BE2C (cell line): Measurements from ENCODE around the gene BTN2A1. TPM values are rescaled to one million over a fixed set of nuclear protein-coding genes. Genes with fewer than 3 reads are reported as not detected.

Experiments used
- DNase-seq: peaks from one replicate; pipeline ENCODE4 v3.0.0-alpha.2; 2020
- H3K27me3 ChIP-seq: fragments of 250-450 bp; sonication (Bioruptor Pico); 2 replicates; pipeline ENCODE4 v1.5.1; 2020; ENCODE audit warnings: mild to moderate bottlenecking
- H3K36me3 ChIP-seq: fragments of 250-450 bp; sonication (Bioruptor Pico); 2 replicates; pipeline ENCODE4 v1.5.1; 2020; ENCODE audit warnings: mild to moderate bottlenecking
- H3K4me1 ChIP-seq: fragments of 250-450 bp; sonication (Bioruptor Pico); 2 replicates; pipeline ENCODE4 v1.5.1; 2020
- H3K4me3 ChIP-seq: 2 replicates; pipeline ENCODE4 v1.5.1; 2011; ENCODE audit warnings: low read depth, low read length
- H3K9me3 ChIP-seq: fragments of 250-450 bp; sonication (Bioruptor Pico); 2 replicates; pipeline ENCODE4 v1.5.1; 2020
- polyA plus RNA-seq: library from polyadenylated mRNA; unstranded; fragments of >200 nt; gene quantifications from one replicate; pipeline ENCODE4 v1.2.1, GENCODE V29; 2012; ENCODE audit warnings: low read depth, missing spikeins; ENCODE audit not compliant: insufficient read length, insufficient read depth
- TF ChIP-seq, protein P1 (sequence below): IDR thresholded peaks from 2 replicates; pipeline ENCODE4 v1.5.1; 2012; ENCODE audit warnings: mild to moderate bottlenecking, low read depth, low read length

Gene BTN2A1
- polyA plus RNA-seq: 31.1 TPM

DNA sequence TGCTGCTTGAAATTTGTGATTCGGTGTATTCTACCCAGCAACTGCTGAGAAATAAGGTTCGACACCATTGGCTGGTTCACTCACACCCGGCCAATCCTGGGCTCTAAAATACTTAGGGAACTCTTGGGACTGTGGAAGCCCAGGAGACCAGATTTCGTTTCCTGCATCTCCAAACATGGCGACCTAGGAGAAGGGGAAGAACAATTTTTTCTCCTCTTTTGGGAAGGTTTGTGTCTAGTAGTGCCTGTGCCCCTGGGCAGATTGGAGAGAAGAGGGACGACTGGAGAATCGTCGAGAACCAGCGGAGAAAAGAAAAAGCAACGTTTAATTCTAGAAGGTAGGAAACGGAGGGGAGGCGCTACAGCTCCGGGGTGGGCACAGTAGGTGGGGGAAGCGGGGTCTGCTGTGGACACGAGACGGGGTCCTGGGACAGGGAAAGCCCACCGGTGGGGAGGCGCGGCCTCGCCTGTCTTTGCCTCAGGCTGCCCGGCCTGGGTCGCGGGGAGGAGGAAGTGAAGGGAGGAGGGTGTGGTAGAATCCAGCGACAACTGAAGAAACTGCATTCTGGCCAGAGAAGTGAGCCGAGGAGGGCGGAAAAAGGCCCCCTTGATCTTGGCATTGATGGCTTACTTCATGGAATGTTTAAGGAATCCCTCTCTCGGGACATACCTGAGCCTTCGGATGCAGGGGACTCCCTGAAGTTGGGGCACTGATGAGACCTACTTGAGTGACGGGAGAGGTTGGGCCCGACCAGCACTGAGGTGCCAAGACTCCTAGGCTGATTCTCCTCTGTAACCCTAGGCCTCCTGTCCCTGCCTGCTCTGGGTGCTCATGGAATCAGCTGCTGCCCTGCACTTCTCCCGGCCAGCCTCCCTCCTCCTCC, at the start of gene BTN2A1:
TSS of gene BTN2A1 (plus strand) at position 150 of the 883 bp plus-strand sequence. CDS start at position 832, 682 bp downstream.
- Histone ChIP-seq H3K9me3 (no peaks in the 10 kb centered on the region), H3K4me3 (peak within 1 kb of the TSS; percentile 96), H3K27me3 (no peaks in the 10 kb centered on the region), H3K4me1 (peaks cover 4% of the 10 kb centered on the region), H3K36me3 (peaks cover 29% of the 10 kb centered on the region)
- peak; percentile 78 for DNase-seq
- TF ChIP-seq, protein P1, sequence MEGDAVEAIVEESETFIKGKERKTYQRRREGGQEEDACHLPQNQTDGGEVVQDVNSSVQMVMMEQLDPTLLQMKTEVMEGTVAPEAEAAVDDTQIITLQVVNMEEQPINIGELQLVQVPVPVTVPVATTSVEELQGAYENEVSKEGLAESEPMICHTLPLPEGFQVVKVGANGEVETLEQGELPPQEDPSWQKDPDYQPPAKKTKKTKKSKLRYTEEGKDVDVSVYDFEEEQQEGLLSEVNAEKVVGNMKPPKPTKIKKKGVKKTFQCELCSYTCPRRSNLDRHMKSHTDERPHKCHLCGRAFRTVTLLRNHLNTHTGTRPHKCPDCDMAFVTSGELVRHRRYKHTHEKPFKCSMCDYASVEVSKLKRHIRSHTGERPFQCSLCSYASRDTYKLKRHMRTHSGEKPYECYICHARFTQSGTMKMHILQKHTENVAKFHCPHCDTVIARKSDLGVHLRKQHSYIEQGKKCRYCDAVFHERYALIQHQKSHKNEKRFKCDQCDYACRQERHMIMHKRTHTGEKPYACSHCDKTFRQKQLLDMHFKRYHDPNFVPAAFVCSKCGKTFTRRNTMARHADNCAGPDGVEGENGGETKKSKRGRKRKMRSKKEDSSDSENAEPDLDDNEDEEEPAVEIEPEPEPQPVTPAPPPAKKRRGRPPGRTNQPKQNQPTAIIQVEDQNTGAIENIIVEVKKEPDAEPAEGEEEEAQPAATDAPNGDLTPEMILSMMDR: no peak

DNA sequence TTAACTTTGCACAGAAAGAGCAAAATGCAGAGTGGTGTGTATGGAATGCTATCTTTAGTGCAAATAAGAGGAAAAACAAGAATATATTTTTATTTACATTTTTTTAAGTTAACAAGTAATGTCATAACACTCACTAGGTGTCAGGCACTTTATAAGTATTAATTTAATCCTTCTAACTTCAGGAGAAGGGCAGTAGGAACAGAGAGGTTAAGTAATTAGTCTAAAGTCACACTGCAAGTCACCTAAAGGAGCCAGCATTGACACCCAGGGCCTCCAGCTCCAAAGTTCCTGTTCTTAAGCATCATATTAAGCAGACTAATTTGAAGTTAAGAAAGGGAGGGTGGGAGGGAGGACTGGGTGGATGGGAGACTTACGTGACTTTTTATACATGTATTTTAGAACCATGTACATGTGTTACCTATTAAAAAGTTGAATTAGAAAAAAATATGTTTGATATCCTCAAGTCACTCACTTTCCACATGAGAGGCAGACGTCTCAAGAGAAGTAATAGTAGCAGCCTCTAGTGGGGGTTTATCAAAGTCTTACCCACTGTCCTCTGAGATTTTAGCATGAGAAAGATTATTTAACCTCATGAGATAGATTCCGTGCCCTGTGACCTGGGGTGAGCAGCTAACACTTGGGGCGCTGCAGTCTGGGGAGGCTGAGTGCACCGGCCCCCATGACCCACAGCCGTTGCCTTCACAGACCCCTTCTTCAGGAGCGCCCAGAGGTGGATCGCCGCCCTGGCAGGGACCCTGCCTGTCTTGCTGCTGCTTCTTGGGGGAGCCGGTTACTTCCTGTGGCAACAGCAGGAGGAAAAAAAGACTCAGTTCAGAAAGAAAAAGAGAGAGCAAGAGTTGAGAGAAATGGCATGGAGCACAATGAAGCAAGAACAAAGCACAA, 48.7 kb upstream of the BTN2A1 start:
- TF ChIP-seq, protein P1: no peak
- no peaks in the 10 kb centered on the region for H3K9me3 ChIP-seq
- H3K4me3 ChIP-seq: no peak overlapping the region
- no peak for DNase-seq
- no peaks in the 10 kb centered on the region for H3K36me3 ChIP-seq
- H3K4me1 ChIP-seq: peaks cover 6% of the 10 kb centered on the region; the same call in 1 of the 2 replicates
- no peaks in the 10 kb centered on the region for H3K27me3 ChIP-seq

DNA sequence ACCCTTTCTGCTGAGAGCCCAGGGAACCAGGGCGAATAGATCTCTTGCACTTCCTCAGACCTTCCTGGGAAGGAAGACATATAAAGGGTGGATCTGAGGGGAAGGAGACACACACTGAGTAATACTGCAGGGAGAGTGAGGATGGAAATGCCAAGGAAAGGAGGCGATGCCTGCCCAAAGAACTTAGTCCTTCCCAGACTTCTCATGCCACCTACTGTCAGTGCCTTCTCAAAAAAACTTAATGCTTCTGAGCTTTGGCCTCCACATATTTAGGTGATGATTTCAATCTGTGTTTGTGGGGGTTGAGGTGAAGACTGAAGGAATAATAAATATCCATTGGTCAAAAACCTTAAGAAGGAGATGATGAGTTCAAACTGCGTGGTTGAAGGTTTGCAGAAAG, 46.0 kb upstream of the BTN2A1 start:
- no peaks in the 10 kb centered on the region for H3K9me3 ChIP-seq
- TF ChIP-seq, protein P1: no peak
- no peak for DNase-seq
- H3K4me3 ChIP-seq: no peak overlapping the region
- peaks cover 6% of the 10 kb centered on the region; the same call in 1 of the 2 replicates for H3K4me1 ChIP-seq
- H3K27me3 ChIP-seq: no peaks in the 10 kb centered on the region
- H3K36me3 ChIP-seq: no peaks in the 10 kb centered on the region

DNA sequence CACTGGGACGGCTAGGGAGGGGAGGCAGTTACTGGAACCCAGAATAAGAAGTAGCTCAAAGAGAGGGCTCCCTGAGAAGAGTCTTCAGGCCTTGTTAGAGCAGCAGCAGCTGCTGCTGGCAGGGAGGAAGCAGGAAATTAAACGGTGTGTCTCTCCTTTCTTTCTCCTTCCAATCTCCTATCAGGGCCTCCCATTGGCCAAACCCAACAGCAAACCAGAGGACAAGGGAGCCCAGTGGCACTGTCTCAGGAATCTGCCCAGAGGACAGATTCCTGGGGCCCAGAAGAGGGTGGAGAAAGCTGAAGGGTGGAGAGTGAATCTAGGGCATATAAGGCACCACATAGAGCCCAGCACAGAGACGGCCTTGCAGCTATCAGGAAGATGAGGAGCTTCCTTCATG, 45.5 kb upstream of the BTN2A1 start:
- no peak for DNase-seq
- Histone ChIP-seq H3K27me3 (no peaks in the 10 kb centered on the region), H3K36me3 (no peaks in the 10 kb centered on the region)

DNA sequence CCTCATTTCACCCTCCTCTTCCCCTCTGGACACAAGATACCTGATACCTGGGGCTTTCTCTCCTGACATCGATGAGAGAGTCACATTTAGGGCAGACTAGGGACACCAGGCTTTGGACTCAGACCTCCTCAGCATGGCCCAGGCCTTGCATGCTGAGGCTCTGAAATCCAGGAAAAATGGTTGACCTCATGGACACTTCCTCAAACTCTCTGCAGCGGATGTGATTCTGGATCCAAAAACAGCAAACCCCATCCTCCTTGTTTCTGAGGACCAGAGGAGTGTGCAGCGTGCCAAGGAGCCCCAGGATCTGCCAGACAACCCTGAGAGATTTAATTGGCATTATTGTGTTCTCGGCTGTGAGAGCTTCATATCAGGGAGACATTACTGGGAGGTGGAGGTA, 44.8 kb upstream of the BTN2A1 start:
- Histone ChIP-seq H3K9me3 (no peaks in the 10 kb centered on the region), H3K36me3 (no peaks in the 10 kb centered on the region), H3K4me3 (no peak overlapping the region), H3K27me3 (no peaks in the 10 kb centered on the region), H3K4me1 (peaks cover 4% of the 10 kb centered on the region; the same call in 1 of the 2 replicates)
- no peak for DNase-seq
- TF ChIP-seq, protein P1: no peak

More for the DNA sequence above, 45.5 kb upstream of the BTN2A1 start:
- Histone ChIP-seq H3K9me3 (no peaks in the 10 kb centered on the region), H3K4me1 (peaks cover 6% of the 10 kb centered on the region; the same call in 1 of the 2 replicates), H3K4me3 (no peak overlapping the region)
- TF ChIP-seq, protein P1: no peak
